ENCODE measurements around the gene STBD1. TPM values are rescaled to one million over a fixed set of nuclear protein-coding genes. Genes with fewer than 3 reads are reported as not detected.
"Not testable (repeated sequence)": the region's sequence is repeated elsewhere in the genome, so short reads cannot be mapped to it uniquely, and the experiment has no call there.

The STBD1 gene
- total RNA-seq, 4 donors from 2014 or later: 1.0 to 2.5 (median 1.4) TPM

- Histone ChIP-seq H3K4me3 (replicated peaks in 1 of 3) (no peak overlapping the region), H3K9me3 (no peaks in the 10 kb centered on the region), H3K36me3 (no peaks in the 10 kb centered on the region), H3K4me1 (no peaks in the 10 kb centered on the region), H3K27me3 (no peaks in the 10 kb centered on the region), H3K27ac (no peak overlapping the region)
- 73 to 75% methylated on average over 9 of the region's 9 CpGs for WGBS, 2 donors
- intact Hi-C loops (cut with DNase I): no loop called here
- TF ChIP-seq, protein P1, sequence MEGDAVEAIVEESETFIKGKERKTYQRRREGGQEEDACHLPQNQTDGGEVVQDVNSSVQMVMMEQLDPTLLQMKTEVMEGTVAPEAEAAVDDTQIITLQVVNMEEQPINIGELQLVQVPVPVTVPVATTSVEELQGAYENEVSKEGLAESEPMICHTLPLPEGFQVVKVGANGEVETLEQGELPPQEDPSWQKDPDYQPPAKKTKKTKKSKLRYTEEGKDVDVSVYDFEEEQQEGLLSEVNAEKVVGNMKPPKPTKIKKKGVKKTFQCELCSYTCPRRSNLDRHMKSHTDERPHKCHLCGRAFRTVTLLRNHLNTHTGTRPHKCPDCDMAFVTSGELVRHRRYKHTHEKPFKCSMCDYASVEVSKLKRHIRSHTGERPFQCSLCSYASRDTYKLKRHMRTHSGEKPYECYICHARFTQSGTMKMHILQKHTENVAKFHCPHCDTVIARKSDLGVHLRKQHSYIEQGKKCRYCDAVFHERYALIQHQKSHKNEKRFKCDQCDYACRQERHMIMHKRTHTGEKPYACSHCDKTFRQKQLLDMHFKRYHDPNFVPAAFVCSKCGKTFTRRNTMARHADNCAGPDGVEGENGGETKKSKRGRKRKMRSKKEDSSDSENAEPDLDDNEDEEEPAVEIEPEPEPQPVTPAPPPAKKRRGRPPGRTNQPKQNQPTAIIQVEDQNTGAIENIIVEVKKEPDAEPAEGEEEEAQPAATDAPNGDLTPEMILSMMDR (IDR thresholded peaks at IDR 0.05): no peak
- TF ChIP-seq POLR2A (IDR thresholded peaks at IDR 0.05): no peak
- DNase-seq: no peak
These were observed 48.3 kb downstream of the STBD1 start for GRCh38 chr4:76354517-76355473.

DNA sequence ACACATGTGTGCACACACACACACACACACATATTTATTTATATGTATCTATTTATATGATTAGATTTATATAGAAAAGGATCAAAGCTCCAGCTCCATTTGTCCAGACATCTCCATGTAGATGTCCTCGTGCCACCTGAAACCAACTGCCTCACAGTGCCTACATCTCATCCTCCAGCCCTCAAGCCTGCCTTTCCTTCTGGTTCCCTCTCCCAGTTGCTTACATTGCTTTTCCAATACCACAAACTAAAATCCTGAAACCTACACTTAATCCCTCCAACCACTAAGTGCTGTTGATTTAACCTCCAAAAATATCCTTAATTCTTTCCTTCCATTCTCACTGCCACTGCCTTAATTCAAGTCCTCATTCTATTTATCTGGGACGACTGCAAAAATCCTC is 51.4 kb downstream of the STBD1 start:
- no peak for TF ChIP-seq POLR2A (IDR thresholded peaks at IDR 0.05)
- TF ChIP-seq, protein P1 (IDR thresholded peaks at IDR 0.05): no peak
- Histone ChIP-seq H3K4me3 (replicated peaks in 1 of 3) (no peak overlapping the region), H3K27ac (no peak overlapping the region), H3K36me3 (no peaks in the 10 kb centered on the region), H3K27me3 (no peaks in the 10 kb centered on the region), H3K9me3 (no peaks in the 10 kb centered on the region), H3K4me1 (no peaks in the 10 kb centered on the region)
- intact Hi-C loops (cut with DNase I): no loop called here
- WGBS, 2 donors: 67 to 75% methylated on average over 2 of the region's 2 CpGs
- no peak for DNase-seq

GRCh38 chr4:76359881-76360466 is 53.4 kb downstream of the STBD1 start:
- H3K27me3 ChIP-seq, H3K27ac ChIP-seq: not testable (repeated sequence)

More at GRCh38 chr4:76359881-76360466, 53.4 kb downstream of the STBD1 start:
- H3K36me3 ChIP-seq; intact Hi-C loops (cut with DNase I); H3K9me3 ChIP-seq; H3K4me3 ChIP-seq (replicated peaks in 1 of 3); DNase-seq; H3K4me1 ChIP-seq: not testable (repeated sequence)

Small RNA genes lying within 50 kb of the gene (small RNA-seq; reads per million reads assigned to genes)
- not detected for gene RNU6-1000P

Other genes with a start within 250 kb of the STBD1 start
- gene ART3, start 232.0 kb upstream of the STBD1 start, total RNA-seq: 1 to 10 TPM in 1 of 4 donors, not detected in 3; 2.1 TPM
- 10 to 100 TPM; 37.7 to 49.7 (median 48.8) TPM for gene NUP54, start 158.3 kb upstream of the STBD1 start, total RNA-seq
- 100 to 1,000 TPM; 178 to 271 (median 206) TPM for gene SCARB2, start 92.9 kb upstream of the STBD1 start, total RNA-seq
- gene FAM47E, start 55.0 kb upstream of the STBD1 start, total RNA-seq: 10 to 100 TPM in 3 of 4 donors, 1 to 10 TPM in 1; 9.7 to 16.9 (median 13.7) TPM
- gene CCDC158, start 114.4 kb downstream of the STBD1 start, total RNA-seq: 1 to 10 TPM; 2.0 to 5.8 (median 3.5) TPM
- gene SHROOM3, start 128.5 kb downstream of the STBD1 start, total RNA-seq: 10 to 100 TPM; 41.7 to 77.8 (median 62.0) TPM

Measured in thyroid gland (tissue), 4 donors.